HL-60 (cell line): ENCODE measurements around the gene RYK.

Source experiments
- DNase-seq, 2 experiments: peaks; one replicate each; pipeline ENCODE4 v3.0.0-alpha.2; 2010 to 2020; ENCODE audit warnings: low read depth in 1 of 2, low spot score in 1 of 2
- H3K27ac ChIP-seq: fragments of 250-450 bp; sonication (Bioruptor Pico); replicated peaks from 2 replicates; pipeline ENCODE4 v1.5.1; 2020; ENCODE audit warnings: mild to moderate bottlenecking, moderate library complexity
- H3K27me3 ChIP-seq: fragments of 250-450 bp; sonication (Bioruptor Pico); 2 replicates; pipeline ENCODE4 v1.5.1; 2021; ENCODE audit warnings: mild to moderate bottlenecking, moderate library complexity; ENCODE audit not compliant: insufficient read depth, poor library complexity, severe bottlenecking
- H3K4me3 ChIP-seq: replicated peaks from 2 replicates; pipeline ENCODE4 v1.5.1; 2011; ENCODE audit warnings: mild to moderate bottlenecking, control low read depth, low read length; ENCODE audit not compliant: insufficient read depth
- GABPA ChIP-seq: IDR thresholded peaks from 2 replicates; pipeline ENCODE4 v1.6.1; 2012; ENCODE audit warnings: low read depth
- POLR2AphosphoS5 ChIP-seq: IDR thresholded peaks from 2 replicates; pipeline ENCODE4 v1.6.1; 2012; ENCODE audit warnings: low read depth
- SPI1 ChIP-seq: IDR thresholded peaks from 2 replicates; pipeline ENCODE4 v1.6.1; 2012; ENCODE audit warnings: low read depth, mild to moderate bottlenecking, borderline replicate concordance
- TF ChIP-seq, protein P1 (sequence below): IDR thresholded peaks from 2 replicates; pipeline ENCODE4 v1.6.1; 2012; ENCODE audit warnings: low read depth; ENCODE audit not compliant: insufficient replicate concordance
- TF ChIP-seq, protein P2 (sequence below): IDR thresholded peaks from one replicate; pipeline ENCODE4 v1.5.1; 2011; ENCODE audit warnings: low read length, control low read depth, inconsistent platforms; ENCODE audit not compliant: insufficient read depth

Gene RYK

DNA sequence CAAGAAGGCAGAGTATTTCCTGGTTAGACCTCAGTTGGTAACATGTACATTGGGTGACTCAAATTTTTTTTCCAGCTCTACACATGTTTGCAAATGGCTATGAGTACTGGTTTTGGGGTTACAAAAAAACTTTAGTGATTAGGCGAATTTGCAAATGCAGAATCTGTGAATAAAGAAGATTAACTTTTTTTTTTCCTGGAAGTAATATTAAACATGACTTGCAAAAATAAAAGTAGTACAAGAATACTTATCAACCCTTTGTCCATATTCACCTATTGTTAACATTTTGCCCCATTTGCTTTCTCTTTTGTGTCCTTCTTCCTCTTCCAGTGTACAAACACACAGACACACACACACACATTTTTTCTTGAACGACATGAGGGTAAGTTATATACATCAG, 47.6 kb upstream of the RYK start:
- Histone ChIP-seq H3K27ac (no peak overlapping the region), H3K4me3 (no peak overlapping the region), H3K27me3 (no peaks in the 10 kb centered on the region)
- TF ChIP-seq, protein P1, sequence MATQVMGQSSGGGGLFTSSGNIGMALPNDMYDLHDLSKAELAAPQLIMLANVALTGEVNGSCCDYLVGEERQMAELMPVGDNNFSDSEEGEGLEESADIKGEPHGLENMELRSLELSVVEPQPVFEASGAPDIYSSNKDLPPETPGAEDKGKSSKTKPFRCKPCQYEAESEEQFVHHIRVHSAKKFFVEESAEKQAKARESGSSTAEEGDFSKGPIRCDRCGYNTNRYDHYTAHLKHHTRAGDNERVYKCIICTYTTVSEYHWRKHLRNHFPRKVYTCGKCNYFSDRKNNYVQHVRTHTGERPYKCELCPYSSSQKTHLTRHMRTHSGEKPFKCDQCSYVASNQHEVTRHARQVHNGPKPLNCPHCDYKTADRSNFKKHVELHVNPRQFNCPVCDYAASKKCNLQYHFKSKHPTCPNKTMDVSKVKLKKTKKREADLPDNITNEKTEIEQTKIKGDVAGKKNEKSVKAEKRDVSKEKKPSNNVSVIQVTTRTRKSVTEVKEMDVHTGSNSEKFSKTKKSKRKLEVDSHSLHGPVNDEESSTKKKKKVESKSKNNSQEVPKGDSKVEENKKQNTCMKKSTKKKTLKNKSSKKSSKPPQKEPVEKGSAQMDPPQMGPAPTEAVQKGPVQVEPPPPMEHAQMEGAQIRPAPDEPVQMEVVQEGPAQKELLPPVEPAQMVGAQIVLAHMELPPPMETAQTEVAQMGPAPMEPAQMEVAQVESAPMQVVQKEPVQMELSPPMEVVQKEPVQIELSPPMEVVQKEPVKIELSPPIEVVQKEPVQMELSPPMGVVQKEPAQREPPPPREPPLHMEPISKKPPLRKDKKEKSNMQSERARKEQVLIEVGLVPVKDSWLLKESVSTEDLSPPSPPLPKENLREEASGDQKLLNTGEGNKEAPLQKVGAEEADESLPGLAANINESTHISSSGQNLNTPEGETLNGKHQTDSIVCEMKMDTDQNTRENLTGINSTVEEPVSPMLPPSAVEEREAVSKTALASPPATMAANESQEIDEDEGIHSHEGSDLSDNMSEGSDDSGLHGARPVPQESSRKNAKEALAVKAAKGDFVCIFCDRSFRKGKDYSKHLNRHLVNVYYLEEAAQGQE = no peak
- TF ChIP-seq POLR2AphosphoS5 (no peak), GABPA (no peak), SPI1 (no peak)
- TF ChIP-seq, protein P2, sequence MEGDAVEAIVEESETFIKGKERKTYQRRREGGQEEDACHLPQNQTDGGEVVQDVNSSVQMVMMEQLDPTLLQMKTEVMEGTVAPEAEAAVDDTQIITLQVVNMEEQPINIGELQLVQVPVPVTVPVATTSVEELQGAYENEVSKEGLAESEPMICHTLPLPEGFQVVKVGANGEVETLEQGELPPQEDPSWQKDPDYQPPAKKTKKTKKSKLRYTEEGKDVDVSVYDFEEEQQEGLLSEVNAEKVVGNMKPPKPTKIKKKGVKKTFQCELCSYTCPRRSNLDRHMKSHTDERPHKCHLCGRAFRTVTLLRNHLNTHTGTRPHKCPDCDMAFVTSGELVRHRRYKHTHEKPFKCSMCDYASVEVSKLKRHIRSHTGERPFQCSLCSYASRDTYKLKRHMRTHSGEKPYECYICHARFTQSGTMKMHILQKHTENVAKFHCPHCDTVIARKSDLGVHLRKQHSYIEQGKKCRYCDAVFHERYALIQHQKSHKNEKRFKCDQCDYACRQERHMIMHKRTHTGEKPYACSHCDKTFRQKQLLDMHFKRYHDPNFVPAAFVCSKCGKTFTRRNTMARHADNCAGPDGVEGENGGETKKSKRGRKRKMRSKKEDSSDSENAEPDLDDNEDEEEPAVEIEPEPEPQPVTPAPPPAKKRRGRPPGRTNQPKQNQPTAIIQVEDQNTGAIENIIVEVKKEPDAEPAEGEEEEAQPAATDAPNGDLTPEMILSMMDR = no peak
- DNase-seq = no peak

DNA sequence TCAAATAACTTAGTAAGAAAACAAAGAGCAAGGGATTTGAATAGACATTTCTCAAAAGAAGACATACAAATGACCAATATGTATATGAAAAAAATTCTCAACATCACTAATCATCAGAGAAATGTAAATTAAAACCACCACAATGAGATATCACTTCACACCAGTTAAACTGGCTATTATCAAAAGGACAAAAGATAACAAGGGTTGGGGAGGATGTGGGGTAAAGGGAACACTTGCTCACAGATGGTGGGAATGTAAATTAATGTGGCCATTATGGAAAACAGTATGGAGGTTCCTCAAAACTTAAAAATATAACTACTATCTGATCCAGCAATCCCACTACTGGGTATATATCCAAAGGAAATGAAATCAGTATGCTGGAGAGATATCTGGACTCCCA, 46.0 kb upstream of the RYK start:
- Histone ChIP-seq H3K4me3 (no peak overlapping the region), H3K27ac (no peak overlapping the region), H3K27me3 (no peaks in the 10 kb centered on the region)
- DNase-seq = no peak
- TF ChIP-seq POLR2AphosphoS5 = no peak
- TF ChIP-seq, protein P1 = no peak
- no peak for TF ChIP-seq GABPA
- TF ChIP-seq, protein P2 = no peak
- no peak for TF ChIP-seq SPI1

DNA sequence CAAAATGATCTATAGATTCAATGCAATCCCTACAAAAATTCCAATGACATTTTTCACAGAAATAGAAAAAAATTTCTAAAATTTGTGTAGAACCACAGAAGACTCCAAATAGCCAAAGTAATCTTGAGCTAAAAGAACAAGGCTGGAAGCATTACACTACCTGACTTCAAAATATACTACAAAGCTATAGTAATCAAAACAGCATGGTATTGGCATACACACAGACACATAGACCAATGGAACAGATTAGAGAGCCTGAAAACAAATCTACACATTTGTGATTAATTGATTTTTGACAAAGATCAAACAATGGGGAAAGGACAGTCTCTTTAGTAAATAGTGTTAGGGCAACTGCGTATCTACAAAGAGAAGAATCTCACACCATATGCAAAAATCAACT, 45.3 kb upstream of the RYK start:
- H3K27ac ChIP-seq = no peak overlapping the region
- TF ChIP-seq, protein P2 = no peak
- TF ChIP-seq SPI1 (no peak), GABPA (no peak), POLR2AphosphoS5 (no peak)
- TF ChIP-seq, protein P1 = no peak

More for the DNA sequence above, 45.3 kb upstream of the RYK start:
- Histone ChIP-seq H3K27me3 (no peaks in the 10 kb centered on the region), H3K4me3 (no peak overlapping the region)
- DNase-seq = no peak
